Astrocyte (in vitro differentiated cells and primary cell): Measurements from ENCODE around the gene APH1B. TPM values are rescaled to one million over a fixed set of nuclear protein-coding genes. Genes with fewer than 3 reads are reported as not detected.

Experiments
- DNase-seq: peaks from one replicate; pipeline ENCODE4 v3.0.0-alpha.2; 2010; ENCODE audit warnings: low read depth
- FAIRE-seq: peaks from 2 replicates; lab custom pipeline; 2011; peaks lifted over from hg19 to GRCh38; lab: Jason Lieb, UNC
- H2AFZ ChIP-seq: 2 replicates; pipeline ENCODE4 v1.6.0; 2012; ENCODE audit warnings: low read depth, low read length, inconsistent platforms
- H3K27ac ChIP-seq: 2 replicates; pipeline ENCODE4 v1.5.1; 2011; ENCODE audit warnings: low read depth, low read length, inconsistent platforms
- H3K27me3 ChIP-seq: 2 replicates; pipeline ENCODE4 v1.6.0; 2011; ENCODE audit warnings: low read length, inconsistent platforms; ENCODE audit not compliant: insufficient read depth
- H3K36me3 ChIP-seq: 2 replicates; pipeline ENCODE4 v1.5.1; 2011; ENCODE audit warnings: low read length, inconsistent platforms; ENCODE audit not compliant: insufficient read depth
- H3K4me1 ChIP-seq: 2 replicates; pipeline ENCODE4 v1.5.1; 2011; ENCODE audit warnings: low read length, inconsistent platforms; ENCODE audit not compliant: insufficient read depth
- H3K4me2 ChIP-seq: 2 replicates; pipeline ENCODE4 v1.6.0; 2012; ENCODE audit warnings: low read length, inconsistent platforms
- H3K4me3 ChIP-seq: 2 replicates; pipeline ENCODE4 v1.5.1; 2011; ENCODE audit warnings: low read depth, mild to moderate bottlenecking, low read length, inconsistent platforms; ENCODE audit not compliant: insufficient read depth
- H3K79me2 ChIP-seq: 2 replicates; pipeline ENCODE4 v1.6.0; 2012; ENCODE audit warnings: mild to moderate bottlenecking, low read length, inconsistent platforms; ENCODE audit not compliant: insufficient read depth
- H3K9ac ChIP-seq: 2 replicates; pipeline ENCODE4 v1.6.0; 2012; ENCODE audit warnings: mild to moderate bottlenecking, low read length, inconsistent platforms
- H3K9me3 ChIP-seq: 2 replicates; pipeline ENCODE4 v1.5.1; 2012; ENCODE audit warnings: low read depth, mild to moderate bottlenecking, low read length, inconsistent platforms; ENCODE audit not compliant: insufficient read depth
- H4K20me1 ChIP-seq: 2 replicates; pipeline ENCODE4 v1.6.0; 2012; ENCODE audit warnings: low read length, inconsistent platforms; ENCODE audit not compliant: insufficient read depth
- H3K27ac Mint-ChIP-seq: one replicate; pipeline ENCODE4 v1.8.0; 2021; ENCODE audit warnings: mild to moderate bottlenecking, mixed read lengths; ENCODE audit not compliant: unreplicated experiment
- H3K27me3 Mint-ChIP-seq: one replicate; pipeline ENCODE4 v1.8.0; 2021; ENCODE audit warnings: low read depth, mixed read lengths; ENCODE audit not compliant: unreplicated experiment
- H3K36me3 Mint-ChIP-seq: one replicate; pipeline ENCODE4 v1.8.0; 2021; ENCODE audit warnings: low read depth, mixed read lengths; ENCODE audit not compliant: unreplicated experiment
- H3K4me1 Mint-ChIP-seq: one replicate; pipeline ENCODE4 v1.8.0; 2021; ENCODE audit warnings: low read depth, mixed read lengths; ENCODE audit not compliant: unreplicated experiment
- H3K4me3 Mint-ChIP-seq: one replicate; pipeline ENCODE4 v1.8.0; 2021; ENCODE audit warnings: mild to moderate bottlenecking, moderate library complexity, mixed read lengths; ENCODE audit not compliant: unreplicated experiment
- H3K9me3 Mint-ChIP-seq: one replicate; pipeline ENCODE4 v1.8.0; 2021; ENCODE audit warnings: mild to moderate bottlenecking, mixed read lengths; ENCODE audit not compliant: unreplicated experiment
- CTCF ChIP-seq: IDR thresholded peaks from 2 replicates; pipeline ENCODE4 v1.5.1; 2011; ENCODE audit warnings: low read depth, mild to moderate bottlenecking, inconsistent platforms, low read length, moderate library complexity; ENCODE audit not compliant: insufficient read depth
- EZH2 ChIP-seq: IDR thresholded peaks from 2 replicates; pipeline ENCODE4 v1.6.1; 2012; ENCODE audit warnings: mild to moderate bottlenecking, low read length, inconsistent platforms; ENCODE audit not compliant: insufficient read depth
- total RNA-seq: library from RNA; stranded (reverse); gene quantifications from 2 replicates; pipeline ENCODE4 v1.2.1, GENCODE V29; 2021

Gene APH1B
- total RNA-seq, 1 donor from 2014 or later = 18.2 TPM

GRCh38 chr15:63244399-63244798 is 33.0 kb upstream of the APH1B start:
- DNase-seq (peak; percentile 85), FAIRE-seq (peak; percentile 80)
- no peaks in the 10 kb centered on the region for H3K27me3 ChIP-seq
- peak overlapping the region; percentile 51 for H3K4me2 ChIP-seq
- Mint-ChIP-seq H3K4me3 (peak overlapping the region; percentile 51), H3K27ac (peak overlapping the region; percentile 97), H3K27me3 (no peaks in the 10 kb centered on the region), H3K36me3 (peaks cover 18% of the 10 kb centered on the region), H3K4me1 (peaks cover 33% of the 10 kb centered on the region), H3K9me3 (peaks cover 6% of the 10 kb centered on the region)
- peaks cover 23% of the 10 kb centered on the region for H3K79me2 ChIP-seq
- H3K9ac ChIP-seq = peak overlapping the region; percentile 55
- TF ChIP-seq EZH2 = no peak
- no peak for TF ChIP-seq CTCF
- H3K9me3 ChIP-seq = no peaks in the 10 kb centered on the region
- H3K4me3 ChIP-seq = no peak overlapping the region
- peaks cover 19% of the 10 kb centered on the region for H3K4me1 ChIP-seq
- H3K36me3 ChIP-seq = no peaks in the 10 kb centered on the region
- no peaks in the 10 kb centered on the region for H4K20me1 ChIP-seq
- H2AFZ ChIP-seq = no peak overlapping the region
- peak overlapping the region; percentile 55 for H3K27ac ChIP-seq

GRCh38 chr15:63244976-63245645 is 32.3 kb upstream of the APH1B start:
- H3K27ac ChIP-seq = peak overlapping the region; percentile 55
- peaks cover 24% of the 10 kb centered on the region for H3K4me1 ChIP-seq
- peaks cover 15% of the 10 kb centered on the region for H3K79me2 ChIP-seq
- H3K9me3 Mint-ChIP-seq = peaks cover 6% of the 10 kb centered on the region
- peak overlapping the region; percentile 55 for H3K9ac ChIP-seq
- H3K27ac Mint-ChIP-seq = peak overlapping the region; percentile 97
- no peaks in the 10 kb centered on the region for H3K27me3 ChIP-seq
- no peak for TF ChIP-seq EZH2
- TF ChIP-seq CTCF = no peak
- H4K20me1 ChIP-seq = no peaks in the 10 kb centered on the region
- H3K4me2 ChIP-seq = peak overlapping the region; percentile 51
- peaks cover 18% of the 10 kb centered on the region for H3K36me3 Mint-ChIP-seq
- H3K27me3 Mint-ChIP-seq = no peaks in the 10 kb centered on the region
- no peaks in the 10 kb centered on the region for H3K36me3 ChIP-seq
- no peaks in the 10 kb centered on the region for H3K9me3 ChIP-seq
- FAIRE-seq (peak; percentile 78), DNase-seq (peak; percentile 49)
- H3K4me1 Mint-ChIP-seq = peaks cover 32% of the 10 kb centered on the region
- H3K4me3 Mint-ChIP-seq = peak overlapping the region; percentile 51
- no peak overlapping the region for H3K4me3 ChIP-seq
- H2AFZ ChIP-seq = no peak overlapping the region
